GM06990 (cell line): ENCODE results near the gene GRK7.
"Not testable (repeated sequence)": the region's sequence is repeated elsewhere in the genome, so short reads cannot be mapped to it uniquely, and the experiment has no call there.

ENCODE experiments used
- DNase-seq: peaks from one replicate; pipeline ENCODE4 v3.0.0-alpha.2; 2011; ENCODE audit not compliant: insufficient read length; ENCODE audit errors: extremely low read depth
- H3K27me3 ChIP-seq: replicated peaks from 2 replicates; pipeline ENCODE4 v1.6.0; 2011; ENCODE audit warnings: low read length; ENCODE audit not compliant: control insufficient read depth, insufficient read depth
- H3K36me3 ChIP-seq: 2 replicates; pipeline ENCODE4 v1.5.1; 2011; ENCODE audit warnings: low read length; ENCODE audit not compliant: control insufficient read depth, insufficient read depth
- H3K4me3 ChIP-seq: replicated peaks from 2 replicates; pipeline ENCODE4 v1.5.1; 2011; ENCODE audit warnings: low read depth, mild to moderate bottlenecking, control low read depth, low read length
- CTCF ChIP-seq: IDR thresholded peaks from 2 replicates; pipeline ENCODE4 v1.5.1; 2011; ENCODE audit warnings: low read length, control low read depth, mild to moderate bottlenecking, inconsistent platforms; ENCODE audit not compliant: insufficient read depth, poor library complexity, severe bottlenecking

GRK7 gene

GRCh38 chr3:141740349-141740748 is 22.9 kb upstream of the GRK7 start:
- DNase-seq, result no peak
- Histone ChIP-seq H3K36me3 (no peaks in the 10 kb centered on the region; the same call in none of the 2 replicates), H3K4me3 (peak overlapping the region; percentile 84; the same call in 1 of the 2 replicates), H3K27me3 (no peaks in the 10 kb centered on the region)
- no peak for TF ChIP-seq CTCF

GRCh38 chr3:141743305-141743704 is 19.9 kb upstream of the GRK7 start:
- no peak overlapping the region for H3K4me3 ChIP-seq
- H3K36me3 ChIP-seq, result peaks cover 5% of the 10 kb centered on the region
- no peaks in the 10 kb centered on the region for H3K27me3 ChIP-seq
- no peak for DNase-seq
- TF ChIP-seq CTCF, result no peak

DNA sequence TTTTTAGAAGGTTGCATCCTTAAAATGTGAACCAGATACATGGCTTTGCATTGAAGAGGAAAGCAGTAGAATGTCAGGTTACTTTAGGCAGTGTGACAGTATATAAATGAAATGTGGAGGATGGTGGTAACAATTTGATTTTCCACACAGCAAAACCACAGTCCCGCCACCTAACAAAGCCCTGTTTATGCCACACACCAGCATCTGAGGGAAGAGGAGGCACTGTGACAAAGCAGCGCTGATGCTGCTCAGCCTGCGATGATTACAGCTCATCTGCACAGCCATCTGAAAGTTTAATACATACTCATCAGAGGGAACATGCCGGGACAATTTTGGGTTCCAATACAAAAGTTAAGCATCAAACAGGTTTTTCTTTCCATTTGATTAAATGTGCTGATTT is 16.2 kb upstream of the GRK7 start:
- no peak for DNase-seq
- Histone ChIP-seq H3K4me3 (no peak overlapping the region), H3K36me3 (peaks cover 5% of the 10 kb centered on the region), H3K27me3 (no peaks in the 10 kb centered on the region)
- no peak for TF ChIP-seq CTCF

GRCh38 chr3:141753399-141753798 is 9.8 kb upstream of the GRK7 start:
- Histone ChIP-seq H3K27me3 (no peaks in the 10 kb centered on the region), H3K36me3 (no peaks in the 10 kb centered on the region; the same call in 1 of the 2 replicates), H3K4me3 (no peak overlapping the region)
- TF ChIP-seq CTCF, result no peak
- no peak for DNase-seq

- no peak for TF ChIP-seq CTCF
- Histone ChIP-seq H3K27me3 (no peaks in the 10 kb centered on the region), H3K4me3 (no peak overlapping the region), H3K36me3 (no peaks in the 10 kb centered on the region; the same call in 1 of the 2 replicates)
- no peak for DNase-seq
Observed at GRCh38 chr3:141754032-141754431, 9.2 kb upstream of the GRK7 start.

DNA sequence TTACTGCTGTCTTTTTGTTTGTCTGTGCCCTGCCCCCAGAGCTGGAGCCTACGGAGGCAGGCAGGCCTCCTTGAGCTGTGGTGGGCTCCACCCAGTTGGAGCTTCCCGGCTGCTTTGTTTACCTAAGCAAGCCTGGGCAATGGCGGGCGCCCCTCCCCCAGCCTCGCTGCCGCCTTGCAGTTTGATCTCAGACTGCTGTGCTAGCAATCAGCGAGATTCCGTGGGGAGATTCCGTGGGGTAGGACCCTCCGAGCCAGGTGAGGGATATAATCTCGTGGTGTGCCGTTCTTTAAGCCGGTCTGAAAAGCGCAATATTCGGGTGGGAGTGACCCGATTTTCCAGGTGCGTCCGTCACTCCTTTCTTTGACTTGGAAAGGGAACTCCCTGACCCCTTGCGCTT is 656 bp upstream of the GRK7 start:
- H3K4me3 ChIP-seq, H3K36me3 ChIP-seq, DNase-seq, H3K27me3 ChIP-seq: not testable (repeated sequence)
